ENCODE data around the gene VSX1.

The VSX1 gene

DNA sequence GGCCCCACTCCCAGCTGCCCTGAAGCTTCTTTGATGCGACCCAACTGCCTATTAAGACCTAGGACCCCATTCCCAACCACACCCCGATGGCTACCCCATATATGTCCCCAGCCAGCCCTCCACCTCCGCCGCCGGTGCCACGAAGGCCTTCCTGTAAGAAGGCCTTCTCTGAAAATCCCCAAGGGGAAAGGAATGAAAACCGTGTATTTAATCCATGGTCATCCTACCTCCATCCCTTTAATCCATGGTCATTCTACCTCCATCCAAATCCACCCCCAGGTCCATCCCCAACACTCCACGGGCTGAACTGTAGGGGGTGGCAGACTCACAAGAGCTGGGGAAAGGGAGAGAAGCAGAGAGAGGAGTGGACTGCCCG lies 545 bp upstream of the VSX1 start:
- Histone ChIP-seq H3K4me3 (ENCODE audit: low read depth, low read length) (no peak overlapping the region), H3K27ac (no peak overlapping the region), H3K36me3 (ENCODE audit: control insufficient read depth, insufficient read depth, low read length) (no peaks in the 10 kb centered on the region), H3K79me2 (no peaks in the 10 kb centered on the region), H3K9me3 (ENCODE audit: control insufficient read depth, low read length) (no peaks in the 10 kb centered on the region), H3K4me2 (ENCODE audit: low read length) (no peak overlapping the region), H3K9ac (no peak overlapping the region), H3K4me1 (peaks cover 5% of the 10 kb centered on the region), H2AFZ (no peak overlapping the region), H3K27me3 (ENCODE audit: control insufficient read depth, insufficient read depth, low read length) (peaks cover 12% of the 10 kb centered on the region)
- TF ChIP-seq, protein P1, sequence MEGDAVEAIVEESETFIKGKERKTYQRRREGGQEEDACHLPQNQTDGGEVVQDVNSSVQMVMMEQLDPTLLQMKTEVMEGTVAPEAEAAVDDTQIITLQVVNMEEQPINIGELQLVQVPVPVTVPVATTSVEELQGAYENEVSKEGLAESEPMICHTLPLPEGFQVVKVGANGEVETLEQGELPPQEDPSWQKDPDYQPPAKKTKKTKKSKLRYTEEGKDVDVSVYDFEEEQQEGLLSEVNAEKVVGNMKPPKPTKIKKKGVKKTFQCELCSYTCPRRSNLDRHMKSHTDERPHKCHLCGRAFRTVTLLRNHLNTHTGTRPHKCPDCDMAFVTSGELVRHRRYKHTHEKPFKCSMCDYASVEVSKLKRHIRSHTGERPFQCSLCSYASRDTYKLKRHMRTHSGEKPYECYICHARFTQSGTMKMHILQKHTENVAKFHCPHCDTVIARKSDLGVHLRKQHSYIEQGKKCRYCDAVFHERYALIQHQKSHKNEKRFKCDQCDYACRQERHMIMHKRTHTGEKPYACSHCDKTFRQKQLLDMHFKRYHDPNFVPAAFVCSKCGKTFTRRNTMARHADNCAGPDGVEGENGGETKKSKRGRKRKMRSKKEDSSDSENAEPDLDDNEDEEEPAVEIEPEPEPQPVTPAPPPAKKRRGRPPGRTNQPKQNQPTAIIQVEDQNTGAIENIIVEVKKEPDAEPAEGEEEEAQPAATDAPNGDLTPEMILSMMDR (IDR thresholded peaks at IDR 0.05), result no peak

DNA sequence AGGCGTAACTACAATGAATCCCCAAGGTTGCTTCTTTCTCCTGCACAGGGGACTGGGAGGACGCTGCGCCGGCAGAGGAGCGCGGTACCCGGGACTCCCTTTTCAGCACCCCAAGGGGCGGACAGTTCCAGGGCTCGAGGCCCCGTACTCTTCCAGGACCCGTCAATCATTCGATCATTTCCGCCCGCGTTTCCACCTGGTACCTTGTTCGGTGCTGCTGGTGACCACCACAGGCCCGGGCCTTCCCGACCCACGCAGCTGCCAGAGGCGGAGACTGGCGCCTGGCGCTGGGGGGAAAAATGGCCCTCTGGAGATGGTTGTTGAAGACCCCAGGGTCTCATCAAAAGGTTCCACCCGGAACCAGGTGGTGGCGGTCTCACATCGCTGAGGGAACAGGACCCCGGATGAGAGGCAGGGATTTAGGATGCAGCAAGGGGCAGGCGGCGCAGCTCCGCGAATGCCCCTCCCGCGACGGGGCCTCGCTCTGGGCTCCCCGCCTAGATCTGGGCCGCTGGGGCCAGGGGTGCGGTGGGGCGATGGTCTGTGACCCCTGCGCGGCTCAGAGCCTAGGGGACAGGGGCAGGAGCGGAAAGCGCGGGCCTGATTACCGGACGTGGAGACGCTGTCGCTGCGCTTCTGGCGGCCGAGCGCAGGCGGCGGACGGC lies 744 bp downstream of the VSX1 start:
- Histone ChIP-seq H3K9me3 (ENCODE audit: control insufficient read depth, low read length) (no peaks in the 10 kb centered on the region), H3K27me3 (ENCODE audit: control insufficient read depth, insufficient read depth, low read length) (peaks cover 12% of the 10 kb centered on the region), H3K4me3 (ENCODE audit: low read depth, low read length) (no peak overlapping the region), H3K4me1 (peaks cover 13% of the 10 kb centered on the region), H3K27ac (no peak overlapping the region), H3K9ac (no peak overlapping the region), H3K36me3 (ENCODE audit: control insufficient read depth, insufficient read depth, low read length) (no peaks in the 10 kb centered on the region), H3K4me2 (ENCODE audit: low read length) (no peak overlapping the region), H3K79me2 (no peaks in the 10 kb centered on the region), H2AFZ (peak overlapping the region; percentile 91)
- TF ChIP-seq, protein P1 (IDR thresholded peaks at IDR 0.05), result no peak

DNA sequence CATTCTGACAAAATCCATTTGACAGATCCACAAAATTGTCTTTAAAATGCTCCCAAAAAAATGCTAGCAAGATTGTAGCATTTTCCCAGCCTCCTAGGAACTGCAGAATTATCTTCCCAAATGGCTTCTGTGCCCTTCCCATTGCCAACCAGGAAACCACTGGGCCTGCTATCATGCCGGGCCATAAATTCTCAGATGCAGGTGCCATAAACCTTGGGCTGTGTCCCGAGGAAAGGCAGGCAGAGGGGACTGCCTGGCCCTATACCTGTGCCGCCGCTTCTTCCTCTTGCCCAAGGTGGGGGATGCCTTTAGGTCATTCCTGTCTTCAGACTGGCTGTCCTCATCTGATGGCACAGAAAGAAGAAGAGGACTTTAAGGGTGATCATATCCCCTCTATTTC lies 2.8 kb downstream of the VSX1 start:
- Histone ChIP-seq H3K27ac (no peak overlapping the region), H3K4me3 (ENCODE audit: low read depth, low read length) (no peak overlapping the region), H2AFZ (no peak overlapping the region), H3K79me2 (no peaks in the 10 kb centered on the region), H3K27me3 (ENCODE audit: control insufficient read depth, insufficient read depth, low read length) (peaks cover under 1% of the 10 kb centered on the region), H3K9ac (no peak overlapping the region), H3K9me3 (ENCODE audit: control insufficient read depth, low read length) (no peaks in the 10 kb centered on the region), H3K36me3 (ENCODE audit: control insufficient read depth, insufficient read depth, low read length) (no peaks in the 10 kb centered on the region), H3K4me2 (ENCODE audit: low read length) (no peak overlapping the region), H3K4me1 (peaks cover 13% of the 10 kb centered on the region)
- TF ChIP-seq, protein P1 (IDR thresholded peaks at IDR 0.05), result no peak

DNA sequence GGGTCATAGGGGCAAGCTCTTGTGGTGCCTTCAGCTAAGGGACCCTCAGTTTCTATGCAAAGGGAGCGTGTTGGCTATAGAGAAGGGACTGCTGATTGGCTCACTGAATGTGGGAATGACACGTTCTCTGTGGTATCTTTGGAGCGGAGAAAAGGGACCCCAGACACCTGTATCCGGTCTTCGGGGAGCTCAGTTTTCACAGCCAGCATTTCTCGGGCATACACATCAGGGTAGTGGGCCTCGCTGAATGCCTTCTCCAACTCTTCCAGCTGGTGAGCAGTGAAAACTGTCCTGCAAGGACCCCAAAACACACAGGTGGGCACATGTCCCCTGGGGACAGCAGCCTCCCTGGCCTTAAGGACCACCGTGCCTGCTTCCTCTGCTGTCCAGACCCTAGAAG lies 3.3 kb downstream of the VSX1 start:
- Histone ChIP-seq H3K27me3 (ENCODE audit: control insufficient read depth, insufficient read depth, low read length) (no peaks in the 10 kb centered on the region), H3K36me3 (ENCODE audit: control insufficient read depth, insufficient read depth, low read length) (no peaks in the 10 kb centered on the region), H3K4me2 (ENCODE audit: low read length) (no peak overlapping the region), H3K27ac (no peak overlapping the region), H3K9ac (no peak overlapping the region), H3K9me3 (ENCODE audit: control insufficient read depth, low read length) (no peaks in the 10 kb centered on the region), H3K4me3 (ENCODE audit: low read depth, low read length) (no peak overlapping the region), H2AFZ (peak overlapping the region; percentile 99), H3K4me1 (peaks cover 13% of the 10 kb centered on the region), H3K79me2 (no peaks in the 10 kb centered on the region)
- TF ChIP-seq, protein P1 (IDR thresholded peaks at IDR 0.05), result no peak

DNA sequence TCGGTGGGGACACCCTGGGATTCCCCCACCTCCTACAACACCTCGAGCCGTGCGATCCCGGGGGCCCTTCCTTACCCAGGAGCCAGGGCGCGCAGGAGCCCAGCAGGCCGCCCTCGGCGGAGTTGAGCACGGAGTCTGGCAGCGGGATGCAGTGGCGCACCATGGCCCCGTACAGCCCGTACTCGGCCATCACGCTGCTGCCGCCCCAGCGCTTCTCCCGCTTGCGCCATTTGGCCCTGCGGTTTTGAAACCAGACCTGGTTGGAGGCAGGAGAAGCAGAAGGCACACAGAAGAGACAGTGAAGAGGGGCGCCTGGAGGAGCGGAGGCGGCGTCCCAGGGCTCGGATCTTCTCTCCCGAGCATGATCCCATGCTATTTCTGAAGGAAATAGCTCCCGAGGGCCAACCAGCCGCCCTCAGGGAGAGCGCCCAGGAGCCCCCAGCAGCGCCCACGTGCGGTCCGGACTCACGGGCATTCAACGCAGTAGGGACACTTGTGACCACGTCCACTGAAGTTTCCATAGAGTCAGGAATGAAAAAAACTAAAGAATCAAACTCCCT lies 4.3 kb downstream of the VSX1 start:
- Histone ChIP-seq H3K27ac (peak overlapping the region; percentile 88), H3K4me2 (ENCODE audit: low read length) (peak overlapping the region; percentile 69), H3K4me3 (ENCODE audit: low read depth, low read length) (peak overlapping the region; percentile 33), H3K9me3 (ENCODE audit: control insufficient read depth, low read length) (no peaks in the 10 kb centered on the region), H3K36me3 (ENCODE audit: control insufficient read depth, insufficient read depth, low read length) (no peaks in the 10 kb centered on the region), H3K9ac (peak overlapping the region; percentile 74), H3K79me2 (no peaks in the 10 kb centered on the region), H3K27me3 (ENCODE audit: control insufficient read depth, insufficient read depth, low read length) (no peaks in the 10 kb centered on the region), H3K4me1 (peaks cover 13% of the 10 kb centered on the region), H2AFZ (peak overlapping the region; percentile 99)
- TF ChIP-seq, protein P1 (IDR thresholded peaks at IDR 0.05), result peak; percentile 13

Measured in parathyroid adenoma (tissue), 2 donors.